GM12878 (cell line): ENCODE data around the gene ARRDC4. TPM values are rescaled to one million over a fixed set of nuclear protein-coding genes. Genes with fewer than 3 reads are reported as not detected.

Experiments
- ATAC-seq: fragments of 200-7000 bp; cut with Tn5 transposase; 3 replicates; pipeline ENCODE4 v1.9.1; 2020; ENCODE audit warnings: mild to moderate bottlenecking, moderate library complexity
- BruUV-seq: library from RNA; stranded (reverse); fragments of 400-500 nt; replicated peaks from 2 replicates; lab custom pipeline; 2021; lab: Mats Ljungman, UMichigan
- CTCF ChIA-PET: fragments of 300-600 bp; sonication (Branson Sonifier 250); formaldehyde crosslinking; extraction: SDS; loops from one replicate; lab custom pipeline; 2021; ENCODE audit warnings: inconsistent platforms; lab: Yijun Ruan, JAX
- POLR2A ChIA-PET: fragments of 350-600 bp; formaldehyde crosslinking; extraction: SDS; loops from one replicate; lab custom pipeline; 2021; ENCODE audit warnings: inconsistent platforms; lab: Charles Lee
- RAD21 ChIA-PET: fragments of 300-600 bp; sonication (Branson Sonifier 250); formaldehyde crosslinking; loops from one replicate; lab custom pipeline; 2023; ENCODE audit warnings: antibody characterized with exemption; ENCODE audit not compliant: unreplicated experiment; lab: Charles Lee
- SMC1A ChIA-PET: fragments of 300-600 bp; sonication (Branson Sonifier 250); formaldehyde crosslinking; loops from one replicate; lab custom pipeline; 2023; ENCODE audit not compliant: unreplicated experiment, uncharacterized antibody; lab: Charles Lee
- DNase-seq: peaks from one replicate; pipeline ENCODE4 v3.0.0-alpha.2; 2011; ENCODE audit warnings: low read depth, low spot score
- FAIRE-seq: peaks from 3 replicates; lab custom pipeline; 2011; peaks lifted over from hg19 to GRCh38; lab: Jason Lieb, UNC
- H2AFZ ChIP-seq: 2 replicates; pipeline ENCODE4 v1.6.0; 2011; ENCODE audit warnings: low read depth, low read length, control low read depth; ENCODE audit not compliant: control insufficient read depth
- H3K27ac ChIP-seq: 2 replicates; pipeline ENCODE4 v1.5.1; 2011; ENCODE audit warnings: control low read depth; ENCODE audit not compliant: control insufficient read depth, insufficient read depth
- H3K27me3 ChIP-seq, 2 experiments: replicated peaks in 1 of 2; 2 replicates each; pipeline versions ENCODE4 v1.6.0 to v1.6.1; 2011; ENCODE audit warnings: low read length in 1 of 2; ENCODE audit not compliant: control insufficient read depth in 2 of 2, insufficient read depth in 2 of 2
- H3K36me3 ChIP-seq, 2 experiments: 2 replicates each; pipeline ENCODE4 v1.5.1; 2011; ENCODE audit warnings: low read length in 1 of 2; ENCODE audit not compliant: control insufficient read depth in 2 of 2, insufficient read depth in 2 of 2
- H3K4me1 ChIP-seq: 2 replicates; pipeline ENCODE4 v1.6.1; 2011; ENCODE audit warnings: mild to moderate bottlenecking, low read length, moderate library complexity, mixed read lengths; ENCODE audit not compliant: control insufficient read depth, insufficient read depth
- H3K4me2 ChIP-seq: 2 replicates; pipeline ENCODE4 v1.6.0; 2011; ENCODE audit warnings: control low read depth; ENCODE audit not compliant: control insufficient read depth, insufficient read depth
- H3K4me3 ChIP-seq: fragments of 200-600 bp; sonication (generic); 2 replicates; pipeline ENCODE4 v1.5.1; 2016
- H3K79me2 ChIP-seq: 2 replicates; pipeline ENCODE4 v1.6.0; 2011; ENCODE audit warnings: low read length; ENCODE audit not compliant: control insufficient read depth, insufficient read depth
- H3K9ac ChIP-seq: 2 replicates; pipeline ENCODE4 v1.8.0; 2011; ENCODE audit warnings: low read length, control low read depth, mixed read lengths; ENCODE audit not compliant: control insufficient read depth, insufficient read depth
- H3K9me3 ChIP-seq: replicated peaks from 3 replicates; pipeline ENCODE4 v1.5.1; 2011; ENCODE audit warnings: mild to moderate bottlenecking, low read length; ENCODE audit not compliant: control insufficient read depth, insufficient read depth
- H4K20me1 ChIP-seq: 2 replicates; pipeline ENCODE4 v1.6.0; 2011; ENCODE audit not compliant: control insufficient read depth, insufficient read depth
- CREM ChIP-seq: IDR thresholded peaks from 2 replicates; pipeline ENCODE4 v1.6.1; 2014; ENCODE audit warnings: antibody characterized with exemption, low read depth
- EP300 ChIP-seq, 2 experiments: fragments of 150-350 bp in 1 of 2; IDR thresholded peaks; 2 replicates each; pipeline ENCODE4 v1.6.1; 2011 to 2012; ENCODE audit warnings: low read depth in 2 of 2, low read length in 2 of 2, borderline replicate concordance in 1 of 2, improper control_type of control experiment in 1 of 2, inconsistent platforms in 1 of 2; ENCODE audit not compliant: control insufficient read depth in 1 of 2
- IRF5 ChIP-seq: fragments of 450-650 bp; IDR thresholded peaks from 2 replicates; pipeline ENCODE4 v1.6.1; 2017; ENCODE audit warnings: borderline replicate concordance
- KDM1A ChIP-seq: fragments of 200-600 bp; sonication (generic); IDR thresholded peaks from 2 replicates; pipeline ENCODE4 v1.6.1; 2016; ENCODE audit warnings: borderline replicate concordance
- MEF2B ChIP-seq: fragments of 450-650 bp; IDR thresholded peaks from 2 replicates; pipeline ENCODE4 v1.6.1; 2018; ENCODE audit warnings: mild to moderate bottlenecking, moderate library complexity; ENCODE audit not compliant: partially characterized antibody, poor library complexity, severe bottlenecking
- MYC ChIP-seq: IDR thresholded peaks from 2 replicates; pipeline ENCODE4 v1.6.1; 2011; ENCODE audit warnings: mild to moderate bottlenecking, low read length, moderate library complexity, inconsistent platforms; ENCODE audit not compliant: insufficient read depth, insufficient replicate concordance, insufficient read length, severe bottlenecking
- PAX5 ChIP-seq: IDR thresholded peaks from 2 replicates; pipeline ENCODE4 v1.6.1; 2011; ENCODE audit warnings: low read depth, low read length, borderline replicate concordance
- SRF ChIP-seq, 2 experiments: IDR thresholded peaks; 2 replicates each; pipeline ENCODE4 v1.6.1; 2011; ENCODE audit warnings: low read depth in 2 of 2, low read length in 2 of 2, mild to moderate bottlenecking in 1 of 2, moderate library complexity in 1 of 2
- ZNF622 ChIP-seq: fragments of 450-650 bp; IDR thresholded peaks from 2 replicates; pipeline ENCODE4 v1.6.1; 2017; ENCODE audit warnings: mild to moderate bottlenecking, inconsistent platforms
- WGBS: methylation state at CpG from one replicate; pipeline ENCODE4 v1.1.6; 2016; ENCODE audit warnings: low lambda C conversion rate; ENCODE audit not compliant: insufficient replicate concordance, insufficient coverage; ENCODE audit errors: missing lambda C conversion rate; 5-methylcytosine and 5-hydroxymethylcytosine counted together
- in situ Hi-C: fragments of 300-500 bp; cut with MboI; formaldehyde crosslinking; loops from 9 replicates; pipeline ENCODE4 v1.14.3; 2018; ENCODE audit warnings: mixed read lengths
- intact Hi-C: fragments of 100-400 bp; cut with micrococcal nuclease; formaldehyde crosslinking; loops from one replicate; pipeline ENCODE4 v1.14.2; 2022; ENCODE audit not compliant: unreplicated experiment
- polyA plus RNA-seq, 11 experiments: library from polyadenylated mRNA; depleted of rRNA in 4 of 11; unstranded in 6 of 11; stranded (reverse) in 5 of 11; fragments of >200 nt; fragmentation: Nextera tagmentation in 4 of 11; fragmentation: Illumina TruSeq in 1 of 11; extraction: Ambion mirVana in 4 of 11; extraction: Trizol in 1 of 11; gene quantifications; 1 replicate in 1 of 11; 2 replicates in 10 of 11; pipeline versions ENCODE4 v1.2.1 to v1.2.3, GENCODE V29; 2011 to 2016; ENCODE audit warnings: inconsistent platforms in 2 of 11, missing spikeins in 2 of 11, low read depth in 1 of 11
- total RNA-seq, 4 experiments: library from RNA; depleted of rRNA in 3 of 4; stranded (reverse); fragments of >200 nt in 3 of 4; fragmentation: Illumina TruSeq in 1 of 4; extraction: Trizol in 1 of 4; gene quantifications; 2 replicates each; pipeline versions ENCODE4 v1.2.1 to v1.2.3, GENCODE V29; 2013 to 2021
- TF ChIP-seq, protein P1 (sequence below): IDR thresholded peaks from 2 replicates; pipeline ENCODE4 v1.6.1; 2012; ENCODE audit warnings: low read depth, low read length, improper control_type of control experiment
- TF ChIP-seq, protein P2 (sequence below): fragments of 450-650 bp; IDR thresholded peaks from 2 replicates; pipeline ENCODE4 v1.6.1; 2017; ENCODE audit warnings: mild to moderate bottlenecking, low read depth, inconsistent platforms; ENCODE audit not compliant: poor library complexity, severe bottlenecking
- TF ChIP-seq, protein P3 (sequence below): IDR thresholded peaks from 2 replicates; pipeline ENCODE4 v1.6.1; 2012; ENCODE audit warnings: low read depth, low read length, improper control_type of control experiment
- TF ChIP-seq, protein P4 (sequence below): IDR thresholded peaks from 2 replicates; pipeline ENCODE4 v1.6.1; 2011; ENCODE audit warnings: low read depth, mild to moderate bottlenecking, low read length, moderate library complexity, borderline replicate concordance; ENCODE audit errors: extremely low read depth
- TF ChIP-seq, protein P5 (sequence below): IDR thresholded peaks from 2 replicates; pipeline ENCODE4 v1.6.1; 2011; ENCODE audit warnings: mild to moderate bottlenecking, low read depth, low read length, moderate library complexity; ENCODE audit not compliant: insufficient replicate concordance

ARRDC4 gene
- total and polyA plus RNA-seq, 10 of the 15 experiments (the other 5 are each of a cell fraction or from before 2014, with no cell fraction given) = 0.03 to 0.54 (median 0.07) TPM

GRCh38 chr15:97929456-97930229 lies 30.9 kb upstream of the ARRDC4 start:
- no TSS peak for BruUV-seq
- ChIA-PET SMC1A (no interaction called here), CTCF (no interaction called here), RAD21 (no interaction called here), POLR2A (no interaction called here)
- FAIRE-seq (no peak), DNase-seq (no peak), ATAC-seq (no peak)
- Histone ChIP-seq H3K4me2 (no peak overlapping the region), H4K20me1 (no peaks in the 10 kb centered on the region), H3K79me2 (no peaks in the 10 kb centered on the region), H3K27ac (no peak overlapping the region), H3K36me3 (no peaks in the 10 kb centered on the region), H3K4me1 (no peaks in the 10 kb centered on the region), H3K9me3 (no peaks in the 10 kb centered on the region), H3K27me3 (no peaks in the 10 kb centered on the region), H2AFZ (no peak overlapping the region), H3K9ac (no peak overlapping the region), H3K4me3 (no peak overlapping the region)
- in situ Hi-C loops (no loop called here), intact Hi-C loops (no loop called here)
- 22% methylated on average over 6 of the region's 6 CpGs for WGBS
- TF ChIP-seq KDM1A (no peak), IRF5 (no peak), SRF (IDR thresholded peaks at IDR 0.05; ENCODE audit: low read depth in 2 of 2, low read length in 2 of 2) (no peak), MYC (no peak), ZNF622 (no peak), PAX5 (no peak), MEF2B (no peak), EP300 (IDR thresholded peaks at IDR 0.05; ENCODE audit: borderline replicate concordance in 1 of 2, control insufficient read depth in 1 of 2, low read depth in 2 of 2, low read length in 2 of 2) (no peak), CREM (no peak)
- TF ChIP-seq, protein P1, sequence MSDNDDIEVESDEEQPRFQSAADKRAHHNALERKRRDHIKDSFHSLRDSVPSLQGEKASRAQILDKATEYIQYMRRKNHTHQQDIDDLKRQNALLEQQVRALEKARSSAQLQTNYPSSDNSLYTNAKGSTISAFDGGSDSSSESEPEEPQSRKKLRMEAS = no peak
- TF ChIP-seq, protein P2, sequence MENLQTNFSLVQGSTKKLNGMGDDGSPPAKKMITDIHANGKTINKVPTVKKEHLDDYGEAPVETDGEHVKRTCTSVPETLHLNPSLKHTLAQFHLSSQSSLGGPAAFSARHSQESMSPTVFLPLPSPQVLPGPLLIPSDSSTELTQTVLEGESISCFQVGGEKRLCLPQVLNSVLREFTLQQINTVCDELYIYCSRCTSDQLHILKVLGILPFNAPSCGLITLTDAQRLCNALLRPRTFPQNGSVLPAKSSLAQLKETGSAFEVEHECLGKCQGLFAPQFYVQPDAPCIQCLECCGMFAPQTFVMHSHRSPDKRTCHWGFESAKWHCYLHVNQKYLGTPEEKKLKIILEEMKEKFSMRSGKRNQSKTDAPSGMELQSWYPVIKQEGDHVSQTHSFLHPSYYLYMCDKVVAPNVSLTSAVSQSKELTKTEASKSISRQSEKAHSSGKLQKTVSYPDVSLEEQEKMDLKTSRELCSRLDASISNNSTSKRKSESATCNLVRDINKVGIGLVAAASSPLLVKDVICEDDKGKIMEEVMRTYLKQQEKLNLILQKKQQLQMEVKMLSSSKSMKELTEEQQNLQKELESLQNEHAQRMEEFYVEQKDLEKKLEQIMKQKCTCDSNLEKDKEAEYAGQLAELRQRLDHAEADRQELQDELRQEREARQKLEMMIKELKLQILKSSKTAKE = no peak
- TF ChIP-seq, protein P3, sequence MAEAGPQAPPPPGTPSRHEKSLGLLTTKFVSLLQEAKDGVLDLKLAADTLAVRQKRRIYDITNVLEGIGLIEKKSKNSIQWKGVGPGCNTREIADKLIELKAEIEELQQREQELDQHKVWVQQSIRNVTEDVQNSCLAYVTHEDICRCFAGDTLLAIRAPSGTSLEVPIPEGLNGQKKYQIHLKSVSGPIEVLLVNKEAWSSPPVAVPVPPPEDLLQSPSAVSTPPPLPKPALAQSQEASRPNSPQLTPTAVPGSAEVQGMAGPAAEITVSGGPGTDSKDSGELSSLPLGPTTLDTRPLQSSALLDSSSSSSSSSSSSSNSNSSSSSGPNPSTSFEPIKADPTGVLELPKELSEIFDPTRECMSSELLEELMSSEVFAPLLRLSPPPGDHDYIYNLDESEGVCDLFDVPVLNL = no peak
- TF ChIP-seq, protein P4, sequence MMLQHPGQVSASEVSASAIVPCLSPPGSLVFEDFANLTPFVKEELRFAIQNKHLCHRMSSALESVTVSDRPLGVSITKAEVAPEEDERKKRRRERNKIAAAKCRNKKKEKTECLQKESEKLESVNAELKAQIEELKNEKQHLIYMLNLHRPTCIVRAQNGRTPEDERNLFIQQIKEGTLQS = no peak
- TF ChIP-seq, protein P5, sequence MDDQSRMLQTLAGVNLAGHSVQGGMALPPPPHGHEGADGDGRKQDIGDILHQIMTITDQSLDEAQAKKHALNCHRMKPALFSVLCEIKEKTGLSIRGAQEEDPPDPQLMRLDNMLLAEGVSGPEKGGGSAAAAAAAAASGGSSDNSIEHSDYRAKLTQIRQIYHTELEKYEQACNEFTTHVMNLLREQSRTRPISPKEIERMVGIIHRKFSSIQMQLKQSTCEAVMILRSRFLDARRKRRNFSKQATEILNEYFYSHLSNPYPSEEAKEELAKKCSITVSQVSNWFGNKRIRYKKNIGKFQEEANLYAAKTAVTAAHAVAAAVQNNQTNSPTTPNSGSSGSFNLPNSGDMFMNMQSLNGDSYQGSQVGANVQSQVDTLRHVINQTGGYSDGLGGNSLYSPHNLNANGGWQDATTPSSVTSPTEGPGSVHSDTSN = no peak
